ENCODE measurements around the gene GPR34.

- TF ChIP-seq MXI1 (IDR thresholded peaks at IDR 0.05; ENCODE audit: low read depth, low read length) (no peak), ZNF639 (CRISPR knock-in tag; conservative IDR thresholded peaks at IDR 0.05 in 1 of 2, IDR thresholded peaks at IDR 0.05 in 1 of 2) (no peak), CREM (IDR thresholded peaks at IDR 0.05; ENCODE audit: low read depth) (no peak), EP300 (IDR thresholded peaks at IDR 0.05; ENCODE audit: low read length) (no peak), FOXA3 (CRISPR knock-in tag; conservative IDR thresholded peaks at IDR 0.05 in 1 of 2, IDR thresholded peaks at IDR 0.05 in 1 of 2) (no peak), PML (IDR thresholded peaks at IDR 0.05; ENCODE audit: low read length) (no peak), ATF7 (IDR thresholded peaks at IDR 0.05) (no peak)
- TF ChIP-seq, protein P1, sequence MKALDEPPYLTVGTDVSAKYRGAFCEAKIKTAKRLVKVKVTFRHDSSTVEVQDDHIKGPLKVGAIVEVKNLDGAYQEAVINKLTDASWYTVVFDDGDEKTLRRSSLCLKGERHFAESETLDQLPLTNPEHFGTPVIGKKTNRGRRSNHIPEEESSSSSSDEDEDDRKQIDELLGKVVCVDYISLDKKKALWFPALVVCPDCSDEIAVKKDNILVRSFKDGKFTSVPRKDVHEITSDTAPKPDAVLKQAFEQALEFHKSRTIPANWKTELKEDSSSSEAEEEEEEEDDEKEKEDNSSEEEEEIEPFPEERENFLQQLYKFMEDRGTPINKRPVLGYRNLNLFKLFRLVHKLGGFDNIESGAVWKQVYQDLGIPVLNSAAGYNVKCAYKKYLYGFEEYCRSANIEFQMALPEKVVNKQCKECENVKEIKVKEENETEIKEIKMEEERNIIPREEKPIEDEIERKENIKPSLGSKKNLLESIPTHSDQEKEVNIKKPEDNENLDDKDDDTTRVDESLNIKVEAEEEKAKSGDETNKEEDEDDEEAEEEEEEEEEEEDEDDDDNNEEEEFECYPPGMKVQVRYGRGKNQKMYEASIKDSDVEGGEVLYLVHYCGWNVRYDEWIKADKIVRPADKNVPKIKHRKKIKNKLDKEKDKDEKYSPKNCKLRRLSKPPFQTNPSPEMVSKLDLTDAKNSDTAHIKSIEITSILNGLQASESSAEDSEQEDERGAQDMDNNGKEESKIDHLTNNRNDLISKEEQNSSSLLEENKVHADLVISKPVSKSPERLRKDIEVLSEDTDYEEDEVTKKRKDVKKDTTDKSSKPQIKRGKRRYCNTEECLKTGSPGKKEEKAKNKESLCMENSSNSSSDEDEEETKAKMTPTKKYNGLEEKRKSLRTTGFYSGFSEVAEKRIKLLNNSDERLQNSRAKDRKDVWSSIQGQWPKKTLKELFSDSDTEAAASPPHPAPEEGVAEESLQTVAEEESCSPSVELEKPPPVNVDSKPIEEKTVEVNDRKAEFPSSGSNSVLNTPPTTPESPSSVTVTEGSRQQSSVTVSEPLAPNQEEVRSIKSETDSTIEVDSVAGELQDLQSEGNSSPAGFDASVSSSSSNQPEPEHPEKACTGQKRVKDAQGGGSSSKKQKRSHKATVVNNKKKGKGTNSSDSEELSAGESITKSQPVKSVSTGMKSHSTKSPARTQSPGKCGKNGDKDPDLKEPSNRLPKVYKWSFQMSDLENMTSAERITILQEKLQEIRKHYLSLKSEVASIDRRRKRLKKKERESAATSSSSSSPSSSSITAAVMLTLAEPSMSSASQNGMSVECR (CRISPR knock-in tag; IDR thresholded peaks at IDR 0.05) = no peak
- TF ChIP-seq, protein P2, sequence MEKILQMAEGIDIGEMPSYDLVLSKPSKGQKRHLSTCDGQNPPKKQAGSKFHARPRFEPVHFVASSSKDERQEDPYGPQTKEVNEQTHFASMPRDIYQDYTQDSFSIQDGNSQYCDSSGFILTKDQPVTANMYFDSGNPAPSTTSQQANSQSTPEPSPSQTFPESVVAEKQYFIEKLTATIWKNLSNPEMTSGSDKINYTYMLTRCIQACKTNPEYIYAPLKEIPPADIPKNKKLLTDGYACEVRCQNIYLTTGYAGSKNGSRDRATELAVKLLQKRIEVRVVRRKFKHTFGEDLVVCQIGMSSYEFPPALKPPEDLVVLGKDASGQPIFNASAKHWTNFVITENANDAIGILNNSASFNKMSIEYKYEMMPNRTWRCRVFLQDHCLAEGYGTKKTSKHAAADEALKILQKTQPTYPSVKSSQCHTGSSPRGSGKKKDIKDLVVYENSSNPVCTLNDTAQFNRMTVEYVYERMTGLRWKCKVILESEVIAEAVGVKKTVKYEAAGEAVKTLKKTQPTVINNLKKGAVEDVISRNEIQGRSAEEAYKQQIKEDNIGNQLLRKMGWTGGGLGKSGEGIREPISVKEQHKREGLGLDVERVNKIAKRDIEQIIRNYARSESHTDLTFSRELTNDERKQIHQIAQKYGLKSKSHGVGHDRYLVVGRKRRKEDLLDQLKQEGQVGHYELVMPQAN (IDR thresholded peaks at IDR 0.05; ENCODE audit: borderline replicate concordance) = no peak
Observed at GRCh38 chrX:41723826-41724225, 35.1 kb downstream of the GPR34 start, which contains the start of gene GPR82.

Data from K562 (cell line).